Endothelial cell of coronary artery (primary cell): ENCODE data around the gene RAX. TPM values are rescaled to one million over a fixed set of nuclear protein-coding genes. Genes with fewer than 3 reads are reported as not detected.

Experiments
- total RNA-seq: library from RNA; depleted of rRNA; stranded (reverse); fragments of >200 nt; gene quantifications from 2 replicates; pipeline ENCODE4 v1.2.3, GENCODE V29; 2014

RAX gene
- not detected in 2 replicates for total RNA-seq

DNA sequence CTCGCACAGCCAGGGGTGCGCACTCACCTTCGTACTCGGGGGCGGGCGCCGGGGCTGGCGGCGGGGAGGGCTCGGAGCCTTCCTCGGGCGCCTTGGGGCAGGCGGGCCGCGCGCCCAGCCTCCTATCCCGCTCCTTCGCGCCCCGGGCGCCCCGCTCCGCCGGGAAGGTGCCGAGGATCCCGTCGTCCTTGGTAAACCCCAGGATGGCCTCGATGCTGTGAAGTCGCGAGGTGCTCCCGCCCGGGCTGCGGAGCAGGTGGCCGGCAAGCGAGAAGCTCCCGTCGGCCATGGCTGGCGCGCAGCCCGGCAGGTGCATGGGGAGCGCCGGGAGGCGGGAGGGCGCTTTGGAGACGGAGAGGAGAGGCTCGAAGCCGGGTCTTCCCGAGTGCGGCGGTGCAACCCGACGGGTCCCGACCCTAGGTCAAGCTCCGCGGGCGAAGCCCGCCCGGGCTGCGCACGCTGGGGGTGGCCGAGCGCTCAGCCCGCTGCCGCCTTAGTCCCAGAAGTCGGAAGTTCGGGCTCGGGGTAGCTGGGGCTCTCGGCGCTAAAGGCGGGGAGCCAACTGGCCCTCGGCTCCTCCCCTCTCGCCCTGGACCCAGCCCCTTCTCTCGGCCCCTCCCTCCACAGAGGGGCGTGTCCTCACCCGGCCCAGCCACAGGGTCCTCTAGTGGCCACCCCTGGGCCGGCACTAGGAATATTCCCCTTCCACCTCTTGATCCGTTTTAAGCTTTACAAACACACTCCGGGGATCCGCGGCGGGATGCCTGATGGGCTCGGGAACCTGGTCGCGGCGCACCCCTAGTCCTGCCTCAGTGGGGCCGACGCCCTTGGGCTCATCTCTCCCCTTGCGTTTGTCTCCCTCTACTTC lies at the start of gene RAX:
Gene RAX, minus strand, starts transcription at position 564 of the 868 bp plus-strand sequence. Its CDS starts 248 bp downstream, at position 316.

DNA sequence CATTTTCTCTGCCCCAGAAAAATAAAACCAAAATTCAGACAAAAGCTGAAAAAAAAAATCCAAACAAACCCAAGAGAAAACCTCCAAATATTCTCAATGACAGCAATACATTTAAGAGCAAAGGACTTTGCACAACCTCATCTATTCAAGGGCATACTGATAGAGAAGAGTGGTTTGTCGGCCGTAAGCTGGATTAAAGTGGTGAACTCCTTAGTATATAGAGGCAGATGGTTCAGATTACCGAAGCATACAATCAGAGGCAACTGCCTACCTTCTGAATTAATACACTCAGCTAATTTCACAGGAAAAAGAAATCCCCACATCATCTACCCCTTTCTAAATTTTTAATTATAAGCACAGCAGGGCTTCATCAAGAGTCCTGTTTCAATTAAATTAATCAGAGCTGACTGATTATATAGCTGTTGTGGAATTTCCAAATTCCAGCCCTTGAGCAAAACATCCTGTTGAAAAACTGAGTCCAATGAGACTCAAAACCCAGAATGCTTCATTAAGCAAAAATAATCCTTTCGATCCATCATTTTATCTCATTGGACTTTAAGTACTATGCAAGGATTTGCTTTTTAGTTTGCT lies 45.3 kb upstream of the RAX start, which contains the start of gene CPLX4:
Gene CPLX4, minus strand, starts transcription at position 190 of the 591 bp plus-strand sequence. Its CDS starts 187 bp downstream, at position 3.

DNA sequence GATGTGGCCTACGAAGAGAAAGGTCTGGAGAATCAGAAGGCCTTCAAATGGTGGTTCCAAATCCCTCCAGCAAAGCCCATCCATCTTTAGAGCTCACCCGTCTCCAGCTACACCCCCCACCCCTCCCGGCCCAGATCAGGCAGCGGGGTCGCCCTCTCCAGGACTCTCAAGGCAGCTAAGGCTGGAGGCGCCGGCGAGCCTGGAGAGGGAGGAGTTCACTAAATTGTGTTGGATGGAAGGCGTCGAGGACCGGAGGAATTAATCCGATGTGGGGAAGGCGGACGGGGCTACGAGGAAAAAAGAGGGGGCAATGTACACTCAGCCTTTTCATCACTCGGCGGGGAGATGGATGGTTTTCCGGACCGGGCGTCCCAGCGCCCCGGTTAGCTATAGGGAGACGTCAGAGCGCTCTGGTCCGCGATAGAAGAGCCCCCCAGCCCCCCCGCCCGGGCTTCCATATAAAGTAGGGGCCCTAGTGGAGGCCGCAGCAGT lies 53.5 kb downstream of the RAX start, which contains the start of gene GRP:
Gene GRP, plus strand, starts transcription at position 487 of the 492 bp plus-strand sequence. CDS start 108 bp downstream, outside the sequence.

Other genes with a start within 250 kb of the RAX start
- 20.8 and 24.2 TPM in 2 replicates for gene SEC11C, start 133.6 kb downstream of the RAX start, total RNA-seq
- not detected in 2 replicates for gene GRP, start 53.3 kb downstream of the RAX start, total RNA-seq
- not detected in 2 replicates for gene CPLX4, start 45.2 kb upstream of the RAX start, total RNA-seq
- gene LMAN1, start 85.8 kb upstream of the RAX start, total RNA-seq = 110 and 147 TPM in 2 replicates